Measurements from ENCODE around the gene ANKHD1.
A peak's percentile ranks its signal among the peaks of the same experiment; 100 is the strongest.

ANKHD1 gene

GRCh38 chr5:140509898-140510297 is 108.3 kb downstream of the ANKHD1 start:
- Histone ChIP-seq H3K4me1 (ENCODE audit: insufficient read depth, low read length) (no peaks in the 10 kb centered on the region), H3K36me3 (ENCODE audit: insufficient read depth, low read depth, low read length) (peaks cover 97% of the 10 kb centered on the region), H3K27me3 (ENCODE audit: insufficient read depth, low read length) (no peaks in the 10 kb centered on the region), H3K9me3 (ENCODE audit: insufficient read depth, low read depth, low read length) (no peaks in the 10 kb centered on the region), H3K27ac (ENCODE audit: low read length) (no peak overlapping the region), H3K9ac (ENCODE audit: low read depth, low read length) (no peak overlapping the region), H3K4me3 (ENCODE audit: low read length) (no peak overlapping the region)

GRCh38 chr5:140513124-140513523 is 111.5 kb downstream of the ANKHD1 start:
- Histone ChIP-seq H3K9ac (ENCODE audit: low read depth, low read length) (no peak overlapping the region), H3K9me3 (ENCODE audit: insufficient read depth, low read depth, low read length) (no peaks in the 10 kb centered on the region), H3K27me3 (ENCODE audit: insufficient read depth, low read length) (no peaks in the 10 kb centered on the region), H3K36me3 (ENCODE audit: insufficient read depth, low read depth, low read length) (peaks cover 72% of the 10 kb centered on the region), H3K4me3 (ENCODE audit: low read length) (no peak overlapping the region), H3K27ac (ENCODE audit: low read length) (no peak overlapping the region), H3K4me1 (ENCODE audit: insufficient read depth, low read length) (no peaks in the 10 kb centered on the region)

- Histone ChIP-seq H3K4me3 (ENCODE audit: low read length) (no peak overlapping the region), H3K36me3 (ENCODE audit: insufficient read depth, low read depth, low read length) (peaks cover 59% of the 10 kb centered on the region), H3K27me3 (ENCODE audit: insufficient read depth, low read length) (no peaks in the 10 kb centered on the region), H3K9ac (ENCODE audit: low read depth, low read length) (no peak overlapping the region), H3K9me3 (ENCODE audit: insufficient read depth, low read depth, low read length) (no peaks in the 10 kb centered on the region), H3K27ac (ENCODE audit: low read length) (no peak overlapping the region), H3K4me1 (ENCODE audit: insufficient read depth, low read length) (no peaks in the 10 kb centered on the region)
Measured at GRCh38 chr5:140524003-140524402, 122.4 kb downstream of the ANKHD1 start.

- Histone ChIP-seq H3K4me3 (ENCODE audit: low read length) (no peak overlapping the region), H3K9me3 (ENCODE audit: insufficient read depth, low read depth, low read length) (no peaks in the 10 kb centered on the region), H3K9ac (ENCODE audit: low read depth, low read length) (no peak overlapping the region), H3K4me1 (ENCODE audit: insufficient read depth, low read length) (no peaks in the 10 kb centered on the region), H3K27me3 (ENCODE audit: insufficient read depth, low read length) (no peaks in the 10 kb centered on the region), H3K27ac (ENCODE audit: low read length) (no peak overlapping the region), H3K36me3 (ENCODE audit: insufficient read depth, low read depth, low read length) (peaks cover 88% of the 10 kb centered on the region)
Measured at GRCh38 chr5:140540227-140540626, 138.6 kb downstream of the ANKHD1 start.

DNA sequence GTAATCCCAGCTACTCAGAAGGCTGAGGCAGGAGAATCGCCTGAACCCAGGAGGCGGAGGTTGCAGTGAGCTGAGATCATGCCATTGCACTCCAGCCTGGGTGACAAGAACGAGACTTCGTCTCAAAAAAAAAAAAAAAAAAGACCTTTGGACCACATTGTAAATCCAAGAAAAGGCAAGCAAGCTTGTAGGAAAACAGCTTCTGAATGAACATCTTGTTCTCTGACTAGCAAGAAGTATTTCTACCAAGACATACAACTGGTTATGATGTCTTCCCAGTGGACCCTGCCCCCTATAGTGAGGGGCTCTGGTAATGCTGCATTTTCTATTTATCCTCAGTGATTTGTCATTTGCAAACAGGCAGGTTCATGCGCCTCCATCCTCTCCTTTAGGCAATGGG is 141.3 kb downstream of the ANKHD1 start:
- Histone ChIP-seq H3K4me3 (ENCODE audit: low read length) (no peak overlapping the region), H3K27me3 (ENCODE audit: insufficient read depth, low read length) (no peaks in the 10 kb centered on the region), H3K36me3 (ENCODE audit: insufficient read depth, low read depth, low read length) (peaks cover 61% of the 10 kb centered on the region), H3K9me3 (ENCODE audit: insufficient read depth, low read depth, low read length) (no peaks in the 10 kb centered on the region), H3K9ac (ENCODE audit: low read depth, low read length) (no peak overlapping the region), H3K27ac (ENCODE audit: low read length) (no peak overlapping the region), H3K4me1 (ENCODE audit: insufficient read depth, low read length) (peaks cover 9% of the 10 kb centered on the region; the same call in 1 of the 2 replicates)

- Histone ChIP-seq H3K27ac (ENCODE audit: low read length) (no peak overlapping the region), H3K4me3 (ENCODE audit: low read length) (no peak overlapping the region), H3K9ac (ENCODE audit: low read depth, low read length) (no peak overlapping the region), H3K9me3 (ENCODE audit: insufficient read depth, low read depth, low read length) (no peaks in the 10 kb centered on the region), H3K36me3 (ENCODE audit: insufficient read depth, low read depth, low read length) (peaks cover 56% of the 10 kb centered on the region), H3K27me3 (ENCODE audit: insufficient read depth, low read length) (no peaks in the 10 kb centered on the region), H3K4me1 (ENCODE audit: insufficient read depth, low read length) (peaks cover 16% of the 10 kb centered on the region)
Measured at GRCh38 chr5:140544986-140545385, 143.4 kb downstream of the ANKHD1 start.

DNA sequence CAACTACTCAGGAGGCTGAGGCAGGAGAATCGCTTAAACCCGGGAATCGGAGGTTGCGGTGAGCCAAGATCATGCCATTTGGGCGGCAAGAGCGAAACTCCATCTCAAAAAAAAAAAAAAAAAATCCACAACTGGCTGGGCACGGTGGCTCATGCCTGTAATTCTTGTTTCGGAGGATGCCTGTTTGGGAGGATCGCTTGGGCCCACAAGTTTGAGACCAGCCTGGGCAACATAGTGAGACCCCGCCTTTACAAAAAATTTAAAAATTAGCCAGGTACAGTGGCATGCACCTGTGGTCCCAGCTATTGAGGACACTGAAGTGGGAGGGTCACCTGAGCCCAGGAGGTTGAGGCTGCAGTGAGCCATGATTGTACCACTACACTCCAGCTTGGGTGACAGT is 144.0 kb downstream of the ANKHD1 start:
- no peak overlapping the region for H3K9ac ChIP-seq (ENCODE audit: low read depth, low read length)
- H3K36me3 ChIP-seq (ENCODE audit: insufficient read depth, low read depth, low read length) = peaks cover 56% of the 10 kb centered on the region
- H3K4me1 ChIP-seq (ENCODE audit: insufficient read depth, low read length) = peaks cover 16% of the 10 kb centered on the region
- no peaks in the 10 kb centered on the region for H3K27me3 ChIP-seq (ENCODE audit: insufficient read depth, low read length)
- H3K27ac ChIP-seq (ENCODE audit: low read length) = no peak overlapping the region
- H3K4me3 ChIP-seq (ENCODE audit: low read length) = no peak overlapping the region
- H3K9me3 ChIP-seq (ENCODE audit: insufficient read depth, low read depth, low read length) = no peaks in the 10 kb centered on the region

DNA sequence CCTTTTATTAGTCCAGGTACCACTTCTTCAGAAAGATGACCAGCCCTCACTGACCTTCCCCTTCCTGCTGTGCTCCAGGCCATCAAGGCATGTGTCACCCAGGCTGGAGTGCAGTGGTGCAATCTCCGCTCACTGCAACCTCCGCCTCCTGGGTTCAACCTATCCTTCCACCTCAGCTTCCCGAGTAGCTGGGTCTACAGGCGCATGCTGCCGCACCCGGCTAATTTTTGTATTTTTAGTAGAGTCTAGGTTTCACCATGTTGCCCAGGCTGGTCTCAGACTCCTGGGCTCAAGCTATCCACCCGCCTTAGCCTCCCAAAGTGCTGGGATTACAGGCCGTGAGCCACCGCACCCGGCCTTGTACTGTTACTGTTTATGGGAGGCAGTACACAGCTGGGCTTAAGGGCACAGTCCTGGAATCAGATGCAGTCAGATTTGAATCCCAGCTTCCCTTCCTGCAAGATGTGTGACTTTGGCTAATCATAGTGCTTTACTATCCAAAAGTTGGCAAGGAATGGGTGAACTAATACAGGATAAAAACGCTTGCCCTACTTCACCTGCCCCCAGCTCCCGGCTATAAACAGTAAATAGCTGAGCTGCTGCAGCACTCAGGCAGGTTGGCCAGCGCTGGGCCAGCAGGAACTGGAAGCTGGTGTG is 145.3 kb downstream of the ANKHD1 start:
- Histone ChIP-seq H3K4me1 (ENCODE audit: insufficient read depth, low read length) (peaks cover 16% of the 10 kb centered on the region), H3K9me3 (ENCODE audit: insufficient read depth, low read depth, low read length) (no peaks in the 10 kb centered on the region), H3K9ac (ENCODE audit: low read depth, low read length) (peak overlapping the region; percentile 72; the same call in 1 of the 2 replicates), H3K36me3 (ENCODE audit: insufficient read depth, low read depth, low read length) (peaks cover 56% of the 10 kb centered on the region), H3K27ac (ENCODE audit: low read length) (no peak overlapping the region), H3K4me3 (ENCODE audit: low read length) (peak overlapping the region; percentile 65), H3K27me3 (ENCODE audit: insufficient read depth, low read length) (no peaks in the 10 kb centered on the region)

DNA sequence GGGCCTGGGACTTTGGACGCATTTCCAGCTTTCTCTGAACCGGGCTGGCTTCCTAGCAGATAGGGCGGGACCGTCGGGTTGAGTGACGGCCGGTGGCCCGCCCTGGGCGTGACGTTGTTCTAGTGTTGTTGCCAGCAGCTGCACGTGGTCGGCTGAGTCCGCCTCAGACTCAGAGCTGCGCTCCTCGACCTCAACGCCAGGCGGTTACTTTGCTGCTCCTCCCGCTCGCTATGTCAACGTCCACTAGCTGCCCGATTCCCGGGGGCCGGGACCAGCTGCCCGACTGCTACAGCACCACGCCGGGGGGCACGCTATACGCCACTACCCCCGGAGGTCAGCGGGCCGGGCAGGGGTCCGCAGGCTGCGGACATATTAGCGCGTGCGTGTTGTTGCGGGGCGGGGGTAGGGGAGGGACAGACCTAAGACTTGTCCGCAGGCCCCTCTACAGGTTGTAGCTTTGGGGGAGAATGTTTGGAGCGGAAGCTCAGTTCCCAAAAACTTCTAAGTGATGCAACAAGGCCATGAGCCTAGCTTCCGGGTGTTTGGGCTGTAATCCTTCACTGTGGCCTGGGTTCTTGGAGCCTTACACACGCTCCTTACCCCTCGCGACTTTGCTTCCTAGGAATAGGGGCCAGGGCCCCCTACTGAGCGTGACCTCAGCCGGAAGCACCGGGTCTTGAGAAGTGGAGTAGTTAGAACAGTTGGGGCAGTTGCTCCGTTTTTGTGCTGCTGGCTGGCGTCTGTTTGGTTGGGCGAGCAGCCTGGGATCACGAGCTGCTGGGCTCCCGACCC is 146.1 kb downstream of the ANKHD1 start, which contains the start of gene EIF4EBP3:
EIF4EBP3 (plus strand) TSS at position 155 of the 792 bp plus-strand sequence; CDS start at position 231, 76 bp downstream.
- peaks cover 16% of the 10 kb centered on the region for H3K4me1 ChIP-seq (ENCODE audit: insufficient read depth, low read length)
- peak within 1 kb of the TSS; percentile 75 for H3K9ac ChIP-seq (ENCODE audit: low read depth, low read length)
- no peaks in the 10 kb centered on the region for H3K27me3 ChIP-seq (ENCODE audit: insufficient read depth, low read length)
- H3K36me3 ChIP-seq (ENCODE audit: insufficient read depth, low read depth, low read length) = peaks cover 57% of the 10 kb centered on the region
- H3K9me3 ChIP-seq (ENCODE audit: insufficient read depth, low read depth, low read length) = no peaks in the 10 kb centered on the region
- H3K27ac ChIP-seq (ENCODE audit: low read length) = no peak within 1 kb of the TSS
- peak within 1 kb of the TSS; percentile 65 for H3K4me3 ChIP-seq (ENCODE audit: low read length)

DNA sequence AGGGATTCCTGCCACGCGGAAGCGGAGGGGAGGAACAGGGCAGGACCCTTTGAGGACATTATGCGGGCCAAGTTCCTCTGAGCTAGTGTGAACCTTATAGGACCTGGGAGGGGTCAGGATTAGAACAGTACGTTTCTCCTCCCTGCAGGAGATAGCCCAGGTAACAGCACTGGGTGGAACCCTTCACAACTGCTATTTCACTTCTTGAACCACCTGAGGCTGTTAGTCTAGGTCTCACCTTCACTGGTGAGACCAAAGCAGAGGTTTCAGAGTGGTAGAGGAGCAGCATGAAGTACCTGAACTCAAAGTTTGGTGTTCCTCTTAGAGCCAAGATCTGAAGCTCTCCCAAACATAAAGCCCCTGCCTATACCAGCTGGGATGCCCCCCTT is 146.7 kb downstream of the ANKHD1 start:
- peak overlapping the region; percentile 65 for H3K4me3 ChIP-seq (ENCODE audit: low read length)
- no peaks in the 10 kb centered on the region for H3K27me3 ChIP-seq (ENCODE audit: insufficient read depth, low read length)
- H3K36me3 ChIP-seq (ENCODE audit: insufficient read depth, low read depth, low read length) = peaks cover 59% of the 10 kb centered on the region
- H3K9ac ChIP-seq (ENCODE audit: low read depth, low read length) = peak overlapping the region; percentile 75
- peaks cover 16% of the 10 kb centered on the region for H3K4me1 ChIP-seq (ENCODE audit: insufficient read depth, low read length)
- H3K9me3 ChIP-seq (ENCODE audit: insufficient read depth, low read depth, low read length) = no peaks in the 10 kb centered on the region
- no peak overlapping the region for H3K27ac ChIP-seq (ENCODE audit: low read length)

DNA sequence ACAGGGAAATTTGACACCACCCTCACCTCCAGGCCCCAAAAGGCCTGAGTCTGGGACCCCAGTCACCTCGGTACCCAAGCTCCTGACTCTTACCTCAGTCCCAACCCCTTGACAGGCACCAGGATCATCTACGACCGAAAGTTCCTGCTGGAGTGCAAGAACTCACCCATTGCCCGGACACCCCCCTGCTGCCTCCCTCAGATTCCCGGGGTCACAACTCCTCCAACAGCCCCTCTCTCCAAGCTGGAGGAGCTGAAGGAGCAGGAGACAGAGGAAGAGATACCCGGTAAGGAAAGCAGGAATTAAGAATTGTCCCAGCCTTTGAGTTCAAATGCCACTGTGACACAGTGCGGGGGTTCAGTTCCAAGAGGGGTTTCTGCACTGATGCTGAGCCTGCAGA is 147.2 kb downstream of the ANKHD1 start:
- Histone ChIP-seq H3K9ac (ENCODE audit: low read depth, low read length) (peak overlapping the region; percentile 75), H3K27ac (ENCODE audit: low read length) (no peak overlapping the region), H3K9me3 (ENCODE audit: insufficient read depth, low read depth, low read length) (no peaks in the 10 kb centered on the region)

More for the DNA sequence above, 147.2 kb downstream of the ANKHD1 start:
- H3K4me1 ChIP-seq (ENCODE audit: insufficient read depth, low read length) = peaks cover 16% of the 10 kb centered on the region
- peaks cover 63% of the 10 kb centered on the region for H3K36me3 ChIP-seq (ENCODE audit: insufficient read depth, low read depth, low read length)
- no peaks in the 10 kb centered on the region for H3K27me3 ChIP-seq (ENCODE audit: insufficient read depth, low read length)
- peak overlapping the region; percentile 65; the same call in 1 of the 2 replicates for H3K4me3 ChIP-seq (ENCODE audit: low read length)

Data from iPS-20b (cell line).